DND-41 (cell line): ENCODE measurements around the gene IQSEC2.

Experiments
- ATAC-seq: fragments of 200-7000 bp; cut with Tn5 transposase; 3 replicates; pipeline ENCODE4 v1.9.1; 2021; ENCODE audit warnings: low read depth; ENCODE audit not compliant: insufficient read depth
- DNase-seq: peaks from one replicate; pipeline ENCODE4 v3.0.0-alpha.2; 2020
- H2AFZ ChIP-seq: 2 replicates; pipeline ENCODE4 v1.6.0; 2012; ENCODE audit warnings: low read depth, low read length
- H3K27ac ChIP-seq: 2 replicates; pipeline ENCODE4 v1.5.1; 2012; ENCODE audit warnings: low read length, inconsistent platforms
- H3K27me3 ChIP-seq: fragments of 200-600 bp; sonication (generic); 2 replicates; pipeline ENCODE4 v1.6.0; 2012; ENCODE audit warnings: low read length, mild to moderate bottlenecking, inconsistent platforms; ENCODE audit not compliant: insufficient read depth, poor library complexity
- H3K36me3 ChIP-seq: 2 replicates; pipeline ENCODE4 v1.5.1; 2012; ENCODE audit warnings: low read length, inconsistent platforms; ENCODE audit not compliant: insufficient read depth
- H3K4me1 ChIP-seq: 2 replicates; pipeline ENCODE4 v1.5.1; 2012; ENCODE audit warnings: mild to moderate bottlenecking, low read length; ENCODE audit not compliant: insufficient read depth
- H3K4me2 ChIP-seq: 2 replicates; pipeline ENCODE4 v1.6.0; 2012; ENCODE audit warnings: mild to moderate bottlenecking, moderate library complexity, low read length, inconsistent platforms; ENCODE audit not compliant: insufficient read depth
- H3K4me3 ChIP-seq, 2 experiments: fragments of 200-600 bp in 1 of 2; shearing (Covaris generic) in 1 of 2; 2 replicates each; pipeline ENCODE4 v1.5.1; 2012 to 2016; ENCODE audit warnings: inconsistent platforms in 2 of 2, low read length in 2 of 2, mild to moderate bottlenecking in 2 of 2, low read depth in 1 of 2, moderate library complexity in 1 of 2
- H3K79me2 ChIP-seq: 2 replicates; pipeline ENCODE4 v1.6.0; 2012; ENCODE audit warnings: low read length, inconsistent platforms; ENCODE audit not compliant: insufficient read depth
- H3K9ac ChIP-seq: 2 replicates; pipeline ENCODE4 v1.6.0; 2012; ENCODE audit warnings: low read depth, mild to moderate bottlenecking, inconsistent platforms, low read length, moderate library complexity
- H3K9me3 ChIP-seq: 2 replicates; pipeline ENCODE4 v1.5.1; 2012; ENCODE audit warnings: low read length, moderate library complexity, mild to moderate bottlenecking, inconsistent platforms; ENCODE audit not compliant: insufficient read depth, severe bottlenecking
- H4K20me1 ChIP-seq: 2 replicates; pipeline ENCODE4 v1.6.0; 2012; ENCODE audit warnings: low read length; ENCODE audit not compliant: insufficient read depth
- EZH2 ChIP-seq: IDR thresholded peaks from 3 replicates; pipeline ENCODE4 v1.6.1; 2012; ENCODE audit warnings: borderline replicate concordance, low read depth, mild to moderate bottlenecking, moderate library complexity, low read length, inconsistent platforms; ENCODE audit not compliant: severe bottlenecking
- TF ChIP-seq, protein P1 (sequence below): IDR thresholded peaks from 2 replicates; pipeline ENCODE4 v1.5.1; 2012; ENCODE audit warnings: borderline replicate concordance, low read length, moderate library complexity, mild to moderate bottlenecking; ENCODE audit not compliant: poor library complexity, severe bottlenecking; ENCODE audit errors: extremely low read depth

Gene IQSEC2

GRCh38 chrX:53265771-53266574, 15.4 kb downstream of the IQSEC2 start:
- no peaks in the 10 kb centered on the region for H3K4me1 ChIP-seq
- H3K9me3 ChIP-seq: no peaks in the 10 kb centered on the region
- no peaks in the 10 kb centered on the region for H4K20me1 ChIP-seq
- H3K79me2 ChIP-seq: no peaks in the 10 kb centered on the region
- peaks cover 9% of the 10 kb centered on the region for H3K27me3 ChIP-seq
- H3K4me3 ChIP-seq: no peak overlapping the region
- no peak overlapping the region for H3K4me2 ChIP-seq
- TF ChIP-seq, protein P1, sequence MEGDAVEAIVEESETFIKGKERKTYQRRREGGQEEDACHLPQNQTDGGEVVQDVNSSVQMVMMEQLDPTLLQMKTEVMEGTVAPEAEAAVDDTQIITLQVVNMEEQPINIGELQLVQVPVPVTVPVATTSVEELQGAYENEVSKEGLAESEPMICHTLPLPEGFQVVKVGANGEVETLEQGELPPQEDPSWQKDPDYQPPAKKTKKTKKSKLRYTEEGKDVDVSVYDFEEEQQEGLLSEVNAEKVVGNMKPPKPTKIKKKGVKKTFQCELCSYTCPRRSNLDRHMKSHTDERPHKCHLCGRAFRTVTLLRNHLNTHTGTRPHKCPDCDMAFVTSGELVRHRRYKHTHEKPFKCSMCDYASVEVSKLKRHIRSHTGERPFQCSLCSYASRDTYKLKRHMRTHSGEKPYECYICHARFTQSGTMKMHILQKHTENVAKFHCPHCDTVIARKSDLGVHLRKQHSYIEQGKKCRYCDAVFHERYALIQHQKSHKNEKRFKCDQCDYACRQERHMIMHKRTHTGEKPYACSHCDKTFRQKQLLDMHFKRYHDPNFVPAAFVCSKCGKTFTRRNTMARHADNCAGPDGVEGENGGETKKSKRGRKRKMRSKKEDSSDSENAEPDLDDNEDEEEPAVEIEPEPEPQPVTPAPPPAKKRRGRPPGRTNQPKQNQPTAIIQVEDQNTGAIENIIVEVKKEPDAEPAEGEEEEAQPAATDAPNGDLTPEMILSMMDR: no peak
- TF ChIP-seq EZH2: no peak
- H3K36me3 ChIP-seq: no peaks in the 10 kb centered on the region
- H3K9ac ChIP-seq: no peak overlapping the region
- H3K27ac ChIP-seq: no peak overlapping the region
- H2AFZ ChIP-seq: no peak overlapping the region
- no peak for DNase-seq
- ATAC-seq: no peak

- no peak for DNase-seq
- Histone ChIP-seq H3K9me3 (no peaks in the 10 kb centered on the region), H3K27me3 (peaks cover 9% of the 10 kb centered on the region), H3K36me3 (no peaks in the 10 kb centered on the region), H3K79me2 (no peaks in the 10 kb centered on the region), H3K27ac (no peak overlapping the region), H3K4me1 (no peaks in the 10 kb centered on the region), H3K9ac (no peak overlapping the region), H3K4me2 (no peak overlapping the region), H3K4me3 (no peak overlapping the region), H2AFZ (no peak overlapping the region), H4K20me1 (no peaks in the 10 kb centered on the region)
- ATAC-seq: no peak
- TF ChIP-seq EZH2: no peak
- TF ChIP-seq, protein P1: no peak
Observed at GRCh38 chrX:53263597-53264094, 17.7 kb downstream of the IQSEC2 start.

DNA sequence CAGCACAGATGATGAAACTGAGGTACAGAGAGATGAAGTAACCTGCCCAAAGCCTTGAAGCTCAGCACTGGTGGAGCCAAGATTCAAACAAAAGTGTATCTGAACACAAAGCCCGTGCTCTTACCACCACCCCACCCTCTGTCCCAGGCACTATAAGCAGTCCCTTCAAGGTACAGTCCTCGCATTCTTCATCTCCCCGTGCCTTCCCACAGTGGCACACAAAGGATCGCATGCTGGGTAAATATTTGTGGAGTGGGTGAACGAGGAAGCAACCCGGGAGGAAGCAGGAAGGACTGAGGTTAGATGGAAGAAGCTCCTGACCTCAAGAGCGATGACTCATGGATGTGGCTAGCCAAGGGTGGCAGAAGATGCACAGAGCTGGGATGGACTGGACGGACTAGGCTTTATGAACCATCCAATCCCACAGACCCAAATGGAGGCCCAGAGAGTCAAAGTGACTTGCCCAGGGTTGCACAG, 18.4 kb downstream of the IQSEC2 start:
- Histone ChIP-seq H3K36me3 (no peaks in the 10 kb centered on the region), H3K4me2 (no peak overlapping the region), H3K4me1 (no peaks in the 10 kb centered on the region), H3K27me3 (peaks cover 9% of the 10 kb centered on the region), H3K27ac (no peak overlapping the region), H3K9me3 (no peaks in the 10 kb centered on the region), H3K9ac (no peak overlapping the region), H3K4me3 (no peak overlapping the region), H2AFZ (no peak overlapping the region), H3K79me2 (no peaks in the 10 kb centered on the region), H4K20me1 (no peaks in the 10 kb centered on the region)
- DNase-seq: no peak
- TF ChIP-seq EZH2: no peak
- TF ChIP-seq, protein P1: no peak
- 0 out of 3 replicates have a peak, but pooled peaks have one; percentile 37 for ATAC-seq
